Colonic mucosa (tissue), 4 donors: Measurements from ENCODE around the gene KIF26A. TPM values are rescaled to one million over a fixed set of nuclear protein-coding genes. Genes with fewer than 3 reads are reported as not detected.

Experiments
- DNase-seq: peaks from one replicate; pipeline ENCODE4 v3.0.0-alpha.2; 2020
- H3K27ac ChIP-seq: fragments of 200-600 bp; one replicate; pipeline ENCODE4 v1.8.0; 2021
- H3K27me3 ChIP-seq: fragments of 200-600 bp; one replicate; pipeline ENCODE4 v1.8.0; 2021
- H3K36me3 ChIP-seq: fragments of 200-600 bp; one replicate; pipeline ENCODE4 v1.8.0; 2021
- H3K4me1 ChIP-seq: fragments of 200-600 bp; one replicate; pipeline ENCODE4 v1.8.0; 2021; ENCODE audit warnings: mild to moderate bottlenecking
- H3K4me3 ChIP-seq: fragments of 200-600 bp; one replicate; pipeline ENCODE4 v1.8.0; 2021
- H3K9ac ChIP-seq, 2 donors: one replicate each; pipeline ENCODE4 v1.7.0; 2013; ENCODE audit warnings: control low read depth in 2 of 2, low read depth in 2 of 2, low read length in 2 of 2
- H3K9me3 ChIP-seq: fragments of 200-600 bp; one replicate; pipeline ENCODE4 v1.8.0; 2021
- CTCF ChIP-seq: fragments of 200-600 bp; IDR thresholded peaks from one replicate; pipeline ENCODE4 v1.8.0; 2022; ENCODE audit warnings: antibody characterized with exemption, mild to moderate bottlenecking
- intact Hi-C: fragments of 100-400 bp; cut with DNase I; formaldehyde crosslinking; loops from one replicate; pipeline ENCODE4 v1.14.1; 2022
- total RNA-seq, 2 donors: library from RNA; stranded (reverse); fragmentation: NEBNext Ultra II Directional in 1 of 2; extraction: Animal tissue kit (Norgen Biotek cat#: 25700) in 1 of 2; gene quantifications; one replicate each; pipeline ENCODE4 v1.2.1, GENCODE V29; 2021
- donor health status: healthy.
- donor health status: DM: no; HTN: no; CAD: no.
- donor health status: DM: no; HTN: no; CAD: no.

KIF26A gene
- total RNA-seq, 2 donors from 2014 or later = 6.6 to 20.0 TPM

GRCh38 chr14:104164512-104164911 is 26.1 kb downstream of the KIF26A start:
- Histone ChIP-seq H3K27me3 (no peaks in the 10 kb centered on the region), H3K4me3 (no peak overlapping the region), H3K4me1 (no peaks in the 10 kb centered on the region), H3K27ac (no peak overlapping the region), H3K9ac (no peak overlapping the region), H3K9me3 (no peaks in the 10 kb centered on the region), H3K36me3 (no peaks in the 10 kb centered on the region)
- TF ChIP-seq CTCF = no peak
- intact Hi-C loops = no loop called here
- no peak for DNase-seq

DNA sequence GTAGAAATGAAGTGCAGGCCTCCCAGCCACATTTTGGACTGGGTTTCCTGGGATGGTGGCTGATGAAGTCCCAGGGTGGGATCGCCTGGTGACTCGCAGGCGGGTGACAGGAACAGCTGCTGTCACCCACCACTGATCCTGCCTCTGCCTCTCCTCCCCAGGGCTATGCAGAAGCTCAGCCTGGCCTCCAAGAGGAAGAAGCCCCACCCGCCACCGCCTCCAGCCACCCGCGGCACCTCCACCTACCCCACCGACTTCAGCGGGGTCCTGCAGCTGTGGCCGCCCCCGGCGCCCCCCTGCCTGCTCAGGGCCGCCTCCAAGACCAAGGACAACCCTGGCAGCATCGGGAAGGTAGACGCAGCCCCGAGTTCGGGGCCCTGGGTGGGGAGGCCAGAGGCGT is 28.3 kb downstream of the KIF26A start:
- no peak overlapping the region for H3K4me3 ChIP-seq
- H3K4me1 ChIP-seq = no peaks in the 10 kb centered on the region
- no peak for TF ChIP-seq CTCF
- no peak overlapping the region for H3K27ac ChIP-seq
- no peaks in the 10 kb centered on the region for H3K27me3 ChIP-seq
- no peak for DNase-seq
- H3K9me3 ChIP-seq = no peaks in the 10 kb centered on the region
- no peaks in the 10 kb centered on the region for H3K36me3 ChIP-seq
- intact Hi-C loops = no loop called here
- H3K9ac ChIP-seq = no peak overlapping the region

GRCh38 chr14:104168603-104169002 is 30.2 kb downstream of the KIF26A start:
- intact Hi-C loops = no loop called here
- Histone ChIP-seq H3K27me3 (no peaks in the 10 kb centered on the region), H3K27ac (no peak overlapping the region), H3K9ac (no peak overlapping the region), H3K36me3 (no peaks in the 10 kb centered on the region), H3K4me1 (no peaks in the 10 kb centered on the region), H3K9me3 (no peaks in the 10 kb centered on the region), H3K4me3 (no peak overlapping the region)
- no peak for TF ChIP-seq CTCF
- no peak for DNase-seq

DNA sequence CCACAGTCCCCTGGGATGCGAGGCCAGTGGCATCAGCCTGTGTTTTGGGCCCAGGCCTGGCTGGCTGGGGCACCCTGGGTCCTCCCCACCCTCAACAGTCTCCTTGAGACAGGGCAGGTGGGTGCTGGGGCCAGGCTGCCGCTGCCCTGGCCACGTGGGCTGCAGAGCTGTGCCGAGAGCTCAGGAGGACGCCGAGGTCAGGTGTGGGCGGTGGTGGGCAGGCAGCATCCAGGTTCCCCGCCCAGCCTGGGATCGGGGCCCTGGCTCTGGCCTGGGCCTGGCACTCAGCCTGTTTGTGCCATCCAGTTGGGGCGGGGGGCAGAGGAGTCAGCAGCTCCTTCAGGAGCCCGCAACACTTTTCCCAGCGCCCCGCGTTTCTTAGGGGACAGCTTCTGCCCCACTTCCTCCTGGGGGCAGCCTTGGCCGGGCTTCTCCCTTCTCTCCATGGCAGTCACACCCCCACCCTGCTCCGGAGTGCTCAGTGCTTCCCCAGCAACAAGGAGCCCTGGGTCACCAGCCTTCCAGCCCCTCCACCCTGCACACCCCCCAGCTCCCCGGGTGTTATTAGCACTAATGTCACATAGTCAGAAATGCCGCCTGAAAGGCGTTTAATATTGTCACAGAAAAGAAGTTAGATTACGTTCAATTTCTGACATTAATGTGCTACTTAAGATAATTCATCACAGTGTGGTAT is 30.8 kb downstream of the KIF26A start:
- no peak for TF ChIP-seq CTCF
- H3K36me3 ChIP-seq = no peaks in the 10 kb centered on the region
- no peak overlapping the region for H3K4me3 ChIP-seq
- intact Hi-C loops = no loop called here
- no peaks in the 10 kb centered on the region for H3K4me1 ChIP-seq
- no peak overlapping the region for H3K27ac ChIP-seq
- H3K27me3 ChIP-seq = no peaks in the 10 kb centered on the region
- H3K9ac ChIP-seq = no peak overlapping the region
- no peak for DNase-seq
- no peaks in the 10 kb centered on the region for H3K9me3 ChIP-seq

DNA sequence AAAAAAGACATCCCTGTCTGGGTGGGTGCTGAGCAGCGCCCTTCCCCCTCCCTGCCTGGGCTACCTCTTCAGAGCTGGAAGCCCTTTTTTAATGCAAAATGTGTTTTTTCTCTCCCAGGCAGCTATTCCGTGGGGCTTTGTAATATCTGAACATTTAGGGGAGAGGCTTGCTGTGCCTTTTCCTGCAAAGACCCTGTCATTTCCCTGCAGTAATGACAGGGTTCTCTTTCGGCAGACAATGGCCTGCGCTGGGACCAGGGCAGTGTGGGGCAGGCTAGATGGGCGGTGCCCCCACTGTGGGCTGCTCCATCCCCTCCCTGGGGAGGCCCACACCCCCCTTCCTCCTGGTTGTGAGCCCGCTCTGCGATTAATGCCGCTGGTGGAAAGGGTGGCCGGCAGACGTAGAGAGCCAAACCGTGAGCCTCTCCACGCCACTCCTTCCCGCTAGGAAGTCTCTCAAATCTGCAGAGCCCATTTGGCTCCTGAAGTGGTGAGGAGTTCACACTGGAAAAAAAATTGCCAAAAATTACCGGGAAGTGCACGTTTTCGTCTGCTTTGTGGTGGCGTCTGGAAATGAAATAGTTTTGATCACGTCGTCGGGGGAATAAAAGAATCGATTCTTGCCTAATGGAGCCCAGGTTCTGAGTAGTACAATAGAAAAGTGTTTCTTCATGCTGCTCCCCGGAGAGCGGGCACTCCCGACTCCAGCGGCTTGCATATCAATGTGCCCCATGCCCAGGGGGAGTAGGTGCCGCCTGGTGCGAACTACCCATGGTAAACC is 31.5 kb downstream of the KIF26A start:
- no peak for DNase-seq
- intact Hi-C loops = no loop called here
- Histone ChIP-seq H3K4me3 (no peak overlapping the region), H3K9ac (no peak overlapping the region), H3K27ac (no peak overlapping the region), H3K9me3 (no peaks in the 10 kb centered on the region), H3K4me1 (no peaks in the 10 kb centered on the region), H3K27me3 (no peaks in the 10 kb centered on the region), H3K36me3 (no peaks in the 10 kb centered on the region)
- no peak for TF ChIP-seq CTCF
